Measurements from ENCODE around the gene TTC13. TPM values are rescaled to one million over a fixed set of nuclear protein-coding genes. Genes with fewer than 3 reads are reported as not detected.

The TTC13 gene
- total and polyA plus RNA-seq, 2 of the 4 experiments (the other 2 are of a cell fraction): 6.1 to 9.1 TPM

- Histone ChIP-seq H3K4me1 (ENCODE audit: control insufficient read depth, insufficient read depth, low read length) (peaks cover 6% of the 10 kb centered on the region), H3K18ac (ENCODE audit: low read depth, low read length) (no peak overlapping the region), H3K4me2 (ENCODE audit: low read depth, low read length) (no peak overlapping the region), H2AK5ac (ENCODE audit: low read depth, low read length) (no peak overlapping the region), H3K27ac (ENCODE audit: insufficient read depth, low read length) (no peak overlapping the region), H4K91ac (ENCODE audit: insufficient read depth, low read depth, low read length) (no peak overlapping the region), H4K8ac (ENCODE audit: low read depth in 2 of 2, low read length in 2 of 2) (peak overlapping the region in 1 of 2 experiments; percentile 88; a peak in 1 of 4 replicates), H2BK120ac (ENCODE audit: low read depth, low read length) (no peak overlapping the region), H3K23ac (ENCODE audit: low read depth, low read length) (no peak overlapping the region), H3K9ac (ENCODE audit: low read depth, low read length) (no peak overlapping the region), H2BK20ac (ENCODE audit: low read depth, low read length) (no peak overlapping the region), H3K9me1 (ENCODE audit: insufficient read depth, low read length) (peaks cover 5% of the 10 kb centered on the region; the same call in 1 of the 2 replicates), H2BK15ac (ENCODE audit: low read depth, low read length) (no peak overlapping the region), H3K79me1 (ENCODE audit: low read depth in 1 of 2, low read length in 2 of 2) (peaks cover 35 to 49% of the 10 kb centered on the region in 2 experiments), H2AFZ (replicated peaks; ENCODE audit: low read length, poor library complexity) (no peak overlapping the region), H3K14ac (replicated peaks; ENCODE audit: low read depth, low read length) (no peak overlapping the region), H2BK5ac (ENCODE audit: low read depth, low read length, poor library complexity, severe bottlenecking) (no peak overlapping the region), H3K36me3 (ENCODE audit: control insufficient read depth, insufficient read depth, low read length) (peaks cover 2% of the 10 kb centered on the region; the same call in 1 of the 2 replicates), H4K5ac (ENCODE audit: low read depth, low read length) (no peak overlapping the region), H3K4ac (ENCODE audit: low read depth, low read length) (no peak overlapping the region), H2AK9ac (replicated peaks; ENCODE audit: low read depth, low read length, poor library complexity) (no peak overlapping the region), H3K9me3 (ENCODE audit: control insufficient read depth, insufficient read depth, low read length) (no peaks in the 10 kb centered on the region), H4K20me1 (ENCODE audit: insufficient read depth, low read length) (no peaks in the 10 kb centered on the region), H3K56ac (ENCODE audit: extremely low read depth, insufficient read depth, low read length) (no peak overlapping the region), H3K4me3 (ENCODE audit: insufficient read depth, low read depth, low read length) (no peak overlapping the region), H3K27me3 (ENCODE audit: control insufficient read depth, insufficient read depth, low read length) (no peaks in the 10 kb centered on the region)
- ChIA-PET CTCF (no interaction called here), POLR2A (ENCODE audit: unreplicated experiment) (interaction anchor here (0.7 kb wide), 1 partner anchor 57 kb away, joined by 5 read pairs; no protein-coding TSS in a partner anchor)
- WGBS, 2 experiments (ENCODE audit: extremely low coverage in 2 of 2, insufficient read length in 1 of 2): no CpG with 5 or more reads among the region's 4 CpGs
- in situ Hi-C loops (cut with MboI; ENCODE audit: low sequenced_read_pairs) (no loop called here), dilution Hi-C loops (cut with HindIII; ENCODE audit: low sequenced_read_pairs, unreplicated experiment) (no loop called here), intact Hi-C loops (cut with micrococcal nuclease) (loop anchor here (2.0 to 5.0 kb wide), 5 partner anchors 43 to 231 kb away; partner anchors contain the start of gene C1orf198)
- no peak for TF ChIP-seq POLR2A (IDR thresholded peaks at IDR 0.05; ENCODE audit: low read depth, low read length)
- no peak for TF ChIP-seq MAZ (IDR thresholded peaks at IDR 0.05; ENCODE audit: borderline replicate concordance, low read depth, low read length)
- no peak for TF ChIP-seq CTCF (conservative IDR thresholded peaks at IDR 0.05; ENCODE audit: low read depth, low read length)
- no peak for TF ChIP-seq MXI1 (IDR thresholded peaks at IDR 0.05; ENCODE audit: borderline replicate concordance, low read depth, low read length)
- no peak for TF ChIP-seq RFX5 (IDR thresholded peaks at IDR 0.05; ENCODE audit: low read depth, low read length)
- no peak for TF ChIP-seq SMC3 (IDR thresholded peaks at IDR 0.05; ENCODE audit: low read depth, low read length)
- no peak for TF ChIP-seq MAFK (IDR thresholded peaks at IDR 0.05; ENCODE audit: low read depth, low read length)
- TF ChIP-seq CEBPB (IDR thresholded peaks at IDR 0.05; ENCODE audit: low read depth, low read length): no peak
- no peak for TF ChIP-seq USF2 (IDR thresholded peaks at IDR 0.05; ENCODE audit: low read depth, low read length)
- TF ChIP-seq RCOR1 (IDR thresholded peaks at IDR 0.05; ENCODE audit: insufficient replicate concordance, low read length): no peak
- no peak for TF ChIP-seq RAD21 (IDR thresholded peaks at IDR 0.05; ENCODE audit: low read length)
- TF ChIP-seq NFE2L2 (IDR thresholded peaks at IDR 0.05; ENCODE audit: low read depth, low read length): no peak
- TF ChIP-seq CHD1 (IDR thresholded peaks at IDR 0.05; ENCODE audit: low read depth, low read length): no peak
- no peak for TF ChIP-seq BHLHE40 (IDR thresholded peaks at IDR 0.05; ENCODE audit: low read depth, low read length)
- TF ChIP-seq ELK1 (IDR thresholded peaks at IDR 0.05; ENCODE audit: borderline replicate concordance, low read depth, low read length): no peak
- no peak for TF ChIP-seq FOS (IDR thresholded peaks at IDR 0.05; ENCODE audit: low read depth, low read length)
- BruUV-seq (replicated peaks): TSS peak; percentile 31
- DNase-seq (no peak), ATAC-seq (ENCODE audit: low read depth) (no peak)
These were observed 1.3 kb upstream of the TTC13 start for GRCh38 chr1:230979952-230980351.
